Panc1 (cell line): ENCODE results near the gene GPR65.

Experiments used
- SIN3A ChIP-seq: IDR thresholded peaks from 2 replicates; pipeline ENCODE4 v1.6.1; 2012; ENCODE audit warnings: low read depth, mild to moderate bottlenecking, low read length, moderate library complexity, borderline replicate concordance; ENCODE audit not compliant: insufficient read depth
- TF ChIP-seq, protein P1 (sequence below): fragments of 450-650 bp; IDR thresholded peaks from 2 replicates; pipeline ENCODE4 v1.5.1; 2017; ENCODE audit warnings: mild to moderate bottlenecking
- TF ChIP-seq, protein P2 (sequence below), 2 experiments: IDR thresholded peaks; 2 replicates each; pipeline ENCODE4 v1.6.1; 2011 to 2012; ENCODE audit warnings: low read depth in 2 of 2, control low read depth in 1 of 2, low read length in 1 of 2, mild to moderate bottlenecking in 1 of 2, moderate library complexity in 1 of 2; ENCODE audit not compliant: insufficient read depth in 1 of 2

DNA sequence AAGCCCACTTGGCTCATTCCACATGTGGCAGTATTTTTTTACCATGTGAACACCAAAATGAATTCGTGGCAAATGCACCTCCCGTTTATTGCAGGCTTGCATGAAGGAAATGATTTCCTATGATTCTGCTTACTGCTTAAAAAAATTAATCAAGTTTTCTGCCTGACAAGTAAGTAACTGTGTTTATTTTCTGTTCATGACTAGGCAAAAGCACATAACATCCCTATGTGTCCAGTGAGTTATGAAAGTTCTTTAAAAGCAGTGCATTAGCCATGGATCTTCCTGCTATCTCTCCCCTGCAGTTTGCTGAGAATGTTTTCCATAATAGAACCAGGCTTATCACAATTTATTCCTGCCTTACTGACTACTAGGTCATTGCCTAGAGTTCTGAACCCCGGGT, 20.4 kb downstream of the GPR65 start:
- TF ChIP-seq, protein P1, sequence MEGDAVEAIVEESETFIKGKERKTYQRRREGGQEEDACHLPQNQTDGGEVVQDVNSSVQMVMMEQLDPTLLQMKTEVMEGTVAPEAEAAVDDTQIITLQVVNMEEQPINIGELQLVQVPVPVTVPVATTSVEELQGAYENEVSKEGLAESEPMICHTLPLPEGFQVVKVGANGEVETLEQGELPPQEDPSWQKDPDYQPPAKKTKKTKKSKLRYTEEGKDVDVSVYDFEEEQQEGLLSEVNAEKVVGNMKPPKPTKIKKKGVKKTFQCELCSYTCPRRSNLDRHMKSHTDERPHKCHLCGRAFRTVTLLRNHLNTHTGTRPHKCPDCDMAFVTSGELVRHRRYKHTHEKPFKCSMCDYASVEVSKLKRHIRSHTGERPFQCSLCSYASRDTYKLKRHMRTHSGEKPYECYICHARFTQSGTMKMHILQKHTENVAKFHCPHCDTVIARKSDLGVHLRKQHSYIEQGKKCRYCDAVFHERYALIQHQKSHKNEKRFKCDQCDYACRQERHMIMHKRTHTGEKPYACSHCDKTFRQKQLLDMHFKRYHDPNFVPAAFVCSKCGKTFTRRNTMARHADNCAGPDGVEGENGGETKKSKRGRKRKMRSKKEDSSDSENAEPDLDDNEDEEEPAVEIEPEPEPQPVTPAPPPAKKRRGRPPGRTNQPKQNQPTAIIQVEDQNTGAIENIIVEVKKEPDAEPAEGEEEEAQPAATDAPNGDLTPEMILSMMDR = no peak
- TF ChIP-seq, protein P2, sequence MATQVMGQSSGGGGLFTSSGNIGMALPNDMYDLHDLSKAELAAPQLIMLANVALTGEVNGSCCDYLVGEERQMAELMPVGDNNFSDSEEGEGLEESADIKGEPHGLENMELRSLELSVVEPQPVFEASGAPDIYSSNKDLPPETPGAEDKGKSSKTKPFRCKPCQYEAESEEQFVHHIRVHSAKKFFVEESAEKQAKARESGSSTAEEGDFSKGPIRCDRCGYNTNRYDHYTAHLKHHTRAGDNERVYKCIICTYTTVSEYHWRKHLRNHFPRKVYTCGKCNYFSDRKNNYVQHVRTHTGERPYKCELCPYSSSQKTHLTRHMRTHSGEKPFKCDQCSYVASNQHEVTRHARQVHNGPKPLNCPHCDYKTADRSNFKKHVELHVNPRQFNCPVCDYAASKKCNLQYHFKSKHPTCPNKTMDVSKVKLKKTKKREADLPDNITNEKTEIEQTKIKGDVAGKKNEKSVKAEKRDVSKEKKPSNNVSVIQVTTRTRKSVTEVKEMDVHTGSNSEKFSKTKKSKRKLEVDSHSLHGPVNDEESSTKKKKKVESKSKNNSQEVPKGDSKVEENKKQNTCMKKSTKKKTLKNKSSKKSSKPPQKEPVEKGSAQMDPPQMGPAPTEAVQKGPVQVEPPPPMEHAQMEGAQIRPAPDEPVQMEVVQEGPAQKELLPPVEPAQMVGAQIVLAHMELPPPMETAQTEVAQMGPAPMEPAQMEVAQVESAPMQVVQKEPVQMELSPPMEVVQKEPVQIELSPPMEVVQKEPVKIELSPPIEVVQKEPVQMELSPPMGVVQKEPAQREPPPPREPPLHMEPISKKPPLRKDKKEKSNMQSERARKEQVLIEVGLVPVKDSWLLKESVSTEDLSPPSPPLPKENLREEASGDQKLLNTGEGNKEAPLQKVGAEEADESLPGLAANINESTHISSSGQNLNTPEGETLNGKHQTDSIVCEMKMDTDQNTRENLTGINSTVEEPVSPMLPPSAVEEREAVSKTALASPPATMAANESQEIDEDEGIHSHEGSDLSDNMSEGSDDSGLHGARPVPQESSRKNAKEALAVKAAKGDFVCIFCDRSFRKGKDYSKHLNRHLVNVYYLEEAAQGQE (IDR thresholded peaks at IDR 0.05; ENCODE audit: insufficient read depth in 1 of 2, low read depth in 2 of 2, low read length in 1 of 2) = no peak
- TF ChIP-seq SIN3A = no peak
